HG03095 (cell line): ENCODE results near the gene ZFP1.

ENCODE experiments used
- ATAC-seq: cut with Tn5 transposase; IDR thresholded peaks from one replicate; pipeline ENCODE4 v1.9.1; 2021; ENCODE audit warnings: moderate library complexity; ENCODE audit not compliant: unreplicated experiment

ZFP1 gene

DNA sequence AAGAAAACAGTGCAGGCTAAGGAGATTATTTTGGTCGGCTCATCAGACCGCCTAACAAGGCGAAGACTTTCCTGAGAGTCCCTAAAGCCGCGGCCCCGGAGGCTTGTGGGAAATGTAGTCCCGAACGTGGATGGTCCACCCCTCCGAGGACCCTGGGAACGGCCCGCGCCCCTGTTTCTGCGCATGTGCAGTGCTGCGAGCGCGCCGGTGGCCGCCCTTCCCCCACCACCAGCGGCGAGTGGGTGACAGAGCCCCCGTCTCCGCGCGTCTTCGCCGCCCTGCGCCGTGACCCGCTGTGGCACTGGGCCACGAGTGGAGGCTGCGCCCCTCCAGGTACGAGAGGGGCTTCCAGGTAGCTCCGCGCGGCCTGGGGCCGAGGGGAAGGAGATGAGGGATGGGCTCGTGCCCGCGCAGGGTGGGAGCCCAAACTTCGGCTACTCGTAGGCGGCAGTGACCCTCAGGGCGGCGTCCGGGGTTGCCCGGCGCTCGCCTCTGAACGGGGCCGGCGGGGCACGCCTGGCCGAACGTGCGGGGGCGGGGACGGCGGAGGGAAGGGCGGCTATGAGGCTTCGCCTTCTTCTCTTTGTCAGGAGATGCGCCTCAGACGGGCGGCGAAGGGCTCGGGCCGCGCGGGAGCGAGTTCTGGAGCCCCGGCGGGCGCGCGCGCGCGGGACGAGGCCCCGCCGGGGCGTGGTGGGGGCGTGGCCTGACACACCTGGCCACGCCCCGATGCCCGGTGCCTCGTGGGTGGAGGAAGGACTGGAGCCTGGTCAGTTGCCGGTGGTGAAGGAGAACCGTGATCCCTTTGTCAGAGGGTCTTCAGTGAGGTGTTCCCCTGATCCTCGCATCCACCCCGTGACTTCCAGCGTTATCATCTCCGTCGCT is at the start of gene ZFP1:
Gene ZFP1 (plus strand): TSS at position 214 of the 885 bp plus-strand sequence. CDS start 4,428 bp downstream, outside the sequence.
- ATAC-seq: peak; percentile 82

DNA sequence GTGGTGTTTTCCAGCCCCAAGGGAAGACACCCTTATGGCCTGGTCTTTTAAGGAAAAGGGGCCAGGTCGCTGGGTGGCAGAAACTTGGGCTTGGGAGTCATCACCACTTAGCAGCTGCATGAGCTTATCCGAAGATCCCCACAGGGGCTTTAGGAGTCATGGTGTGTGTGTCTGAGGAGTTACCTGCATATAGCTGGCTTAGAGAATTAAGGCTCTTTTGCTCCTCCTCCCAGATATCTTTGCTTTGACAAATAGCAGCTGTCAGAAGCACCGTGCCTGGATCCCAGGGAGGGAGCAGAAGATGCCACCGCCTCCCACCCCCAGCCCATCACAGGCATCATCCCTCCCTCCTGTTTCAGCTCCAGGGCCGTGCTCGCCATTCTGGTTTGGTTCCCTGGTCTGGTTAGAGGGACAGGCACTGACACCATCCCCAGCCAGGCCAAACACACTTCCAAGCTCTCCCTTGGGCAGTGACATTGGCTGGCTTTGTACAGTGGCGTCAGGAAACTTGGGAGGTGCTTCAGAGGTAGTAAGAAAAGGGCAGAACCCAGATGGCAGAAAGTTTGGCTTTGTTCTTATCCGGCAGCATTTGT is 49.2 kb upstream of the ZFP1 start:
- no peak for ATAC-seq

DNA sequence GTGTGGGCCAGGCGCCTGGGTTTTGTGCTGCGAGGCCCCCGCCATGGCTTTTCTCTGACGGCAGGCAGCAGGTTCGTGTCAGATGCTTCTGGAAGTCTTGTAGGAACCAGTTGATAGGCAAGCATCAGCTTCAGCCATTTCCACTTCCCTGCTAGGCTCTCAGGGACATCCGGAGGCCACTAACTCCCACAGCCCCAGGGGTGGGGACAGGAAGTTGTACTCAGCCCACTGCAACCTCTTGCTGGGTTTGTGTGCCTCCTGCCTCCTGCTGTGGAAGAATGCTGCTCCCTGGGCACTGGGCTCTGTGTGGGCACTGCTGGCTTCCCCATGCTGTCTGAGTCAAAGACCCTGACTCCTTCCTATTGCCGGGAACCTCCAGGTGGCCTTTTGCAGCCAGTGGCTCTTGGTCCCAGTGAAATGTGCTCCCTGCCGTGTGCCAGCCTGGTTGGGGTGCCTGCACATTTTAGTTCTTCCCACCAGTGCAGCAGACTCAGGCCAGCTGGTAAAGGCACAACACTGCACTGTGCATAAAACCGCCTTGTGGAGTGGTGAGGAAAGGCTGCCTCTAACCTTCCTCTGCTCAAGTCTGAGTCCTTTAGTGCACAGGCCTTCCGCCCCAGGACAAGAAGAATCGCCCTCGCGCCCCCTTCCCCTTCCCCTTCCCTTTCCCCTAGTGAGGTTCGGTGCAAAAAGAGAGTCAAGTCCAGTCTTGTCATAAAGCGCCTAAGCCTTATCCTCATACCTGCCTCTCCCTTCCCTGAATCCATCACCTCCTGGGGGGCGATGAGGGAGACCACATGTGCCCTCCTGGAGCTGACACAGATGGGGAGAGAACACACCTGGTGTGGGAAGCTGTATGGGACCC is 48.4 kb upstream of the ZFP1 start:
- no peak for ATAC-seq

- ATAC-seq: no peak
Observed at GRCh38 chr16:75100603-75100990, 47.7 kb upstream of the ZFP1 start.

DNA sequence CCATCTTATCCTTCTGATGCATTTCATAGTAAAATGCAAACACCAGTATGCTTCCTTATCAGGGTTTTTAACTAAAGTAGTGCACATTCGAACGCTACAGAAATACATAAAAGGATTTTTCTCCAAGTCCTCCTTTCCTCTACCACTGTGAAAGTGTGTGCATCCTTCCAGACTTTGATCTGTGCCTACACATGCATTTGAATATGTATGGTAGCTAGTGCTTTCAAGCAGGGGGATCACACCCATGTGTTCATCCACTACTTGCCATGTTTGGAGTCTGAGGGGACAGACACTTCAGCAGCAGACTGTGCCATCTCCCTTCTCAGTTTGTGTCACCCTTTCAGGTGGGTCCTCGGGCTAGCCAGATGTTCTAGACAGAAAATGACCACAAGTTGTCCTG is 46.7 kb upstream of the ZFP1 start:
- no peak for ATAC-seq

- ATAC-seq: no peak
Observed at GRCh38 chr16:75102595-75102994, 45.7 kb upstream of the ZFP1 start.

GRCh38 chr16:75103994-75104393 is 44.3 kb upstream of the ZFP1 start:
- no peak for ATAC-seq

DNA sequence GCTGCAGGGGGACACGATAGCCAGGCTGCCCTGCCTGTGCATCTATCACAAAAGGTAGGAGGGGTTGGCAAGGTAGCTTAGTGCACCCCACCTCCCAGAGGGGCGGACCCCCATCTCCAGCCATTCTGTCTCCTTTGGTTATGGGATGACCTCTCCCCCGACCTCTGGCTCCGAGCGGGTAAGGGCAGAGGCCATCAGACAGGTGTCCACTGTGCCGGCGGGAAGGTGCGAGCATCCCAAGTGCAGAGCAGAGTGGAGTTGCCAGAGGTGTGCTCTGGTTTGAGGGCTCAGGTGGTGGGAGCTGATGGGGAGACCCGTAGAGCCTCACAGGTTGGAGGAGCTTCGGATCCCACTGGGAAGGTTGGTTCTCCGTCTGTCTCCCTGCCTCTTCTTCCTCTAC is 43.5 kb upstream of the ZFP1 start:
- ATAC-seq: no peak

GRCh38 chr16:75105306-75106061 is 42.8 kb upstream of the ZFP1 start:
- ATAC-seq: no peak

GRCh38 chr16:75106351-75107274 is 41.7 kb upstream of the ZFP1 start:
- ATAC-seq: no peak

- ATAC-seq: no peak
Observed at GRCh38 chr16:75107505-75107904, 40.8 kb upstream of the ZFP1 start.

DNA sequence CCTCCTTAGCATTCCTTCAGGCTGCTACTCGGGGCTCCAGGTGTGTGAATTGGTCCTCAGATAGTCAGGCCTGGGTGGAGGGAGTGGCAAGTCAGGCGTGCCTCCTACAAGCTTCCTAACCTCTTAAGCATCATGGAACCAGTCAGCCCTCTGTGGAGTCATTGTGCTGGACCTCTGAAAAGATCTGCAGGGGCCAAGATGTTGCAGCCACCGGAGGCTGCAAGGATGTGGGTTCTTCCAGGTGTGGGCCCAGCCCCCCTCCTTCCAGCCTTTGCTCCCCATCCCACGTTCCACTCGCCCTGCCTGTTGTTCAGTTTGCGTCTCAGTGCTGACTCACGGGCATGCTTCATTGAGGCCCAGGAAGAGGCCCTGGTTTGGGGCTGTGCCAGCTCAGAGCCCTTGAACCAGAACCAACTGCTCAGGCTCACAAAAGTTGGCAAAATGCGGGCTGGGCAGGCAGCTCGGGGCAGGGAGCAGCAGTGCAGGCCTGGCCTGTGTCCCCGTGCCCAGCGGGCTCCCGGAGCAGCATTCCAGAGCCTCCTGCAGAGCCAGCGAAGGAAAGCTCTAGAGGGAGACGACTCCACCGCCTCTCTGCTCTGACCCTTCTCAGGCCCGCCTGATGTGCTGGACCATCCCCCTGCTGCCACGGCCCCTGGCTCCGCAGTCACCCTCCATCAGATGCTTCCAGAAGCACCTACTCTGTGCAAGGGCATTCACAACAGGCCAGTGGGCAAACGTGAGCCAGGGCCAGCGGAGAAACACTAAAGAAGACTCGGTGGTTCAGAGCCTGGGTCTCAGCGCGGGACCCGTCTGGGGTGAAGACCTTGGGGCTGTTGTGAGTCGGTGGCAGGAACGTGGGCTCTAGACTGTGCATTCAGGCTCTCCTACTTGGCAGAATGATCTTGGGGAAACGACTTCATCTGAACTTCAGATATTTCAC is 39.3 kb upstream of the ZFP1 start:
- no peak for ATAC-seq

GRCh38 chr16:75109732-75110243 is 38.5 kb upstream of the ZFP1 start:
- ATAC-seq: no peak

- peak; percentile 70 for ATAC-seq
Observed at GRCh38 chr16:75110637-75111513, 37.4 kb upstream of the ZFP1 start.

DNA sequence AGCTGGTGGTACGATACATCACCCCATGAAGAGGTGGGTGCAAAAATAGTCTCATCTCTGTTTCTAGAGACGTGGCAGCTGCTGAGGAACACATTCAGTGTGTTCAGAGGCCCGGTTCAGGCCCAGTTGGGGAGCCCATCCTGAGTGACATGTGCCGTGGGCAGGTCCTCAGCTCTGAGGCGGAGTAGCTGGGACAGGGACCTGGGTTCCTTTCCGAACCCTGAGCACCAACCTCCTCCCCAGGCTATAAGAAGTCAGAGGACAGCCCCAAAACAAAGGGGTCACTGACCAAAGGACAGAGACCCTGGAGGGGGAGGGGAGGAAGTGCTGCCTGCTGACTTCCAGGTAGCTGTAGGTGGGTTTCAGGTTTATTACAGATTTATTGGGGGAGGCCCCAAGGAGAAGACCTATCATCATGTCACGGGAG is 36.8 kb upstream of the ZFP1 start:
- ATAC-seq: peak; percentile 1

DNA sequence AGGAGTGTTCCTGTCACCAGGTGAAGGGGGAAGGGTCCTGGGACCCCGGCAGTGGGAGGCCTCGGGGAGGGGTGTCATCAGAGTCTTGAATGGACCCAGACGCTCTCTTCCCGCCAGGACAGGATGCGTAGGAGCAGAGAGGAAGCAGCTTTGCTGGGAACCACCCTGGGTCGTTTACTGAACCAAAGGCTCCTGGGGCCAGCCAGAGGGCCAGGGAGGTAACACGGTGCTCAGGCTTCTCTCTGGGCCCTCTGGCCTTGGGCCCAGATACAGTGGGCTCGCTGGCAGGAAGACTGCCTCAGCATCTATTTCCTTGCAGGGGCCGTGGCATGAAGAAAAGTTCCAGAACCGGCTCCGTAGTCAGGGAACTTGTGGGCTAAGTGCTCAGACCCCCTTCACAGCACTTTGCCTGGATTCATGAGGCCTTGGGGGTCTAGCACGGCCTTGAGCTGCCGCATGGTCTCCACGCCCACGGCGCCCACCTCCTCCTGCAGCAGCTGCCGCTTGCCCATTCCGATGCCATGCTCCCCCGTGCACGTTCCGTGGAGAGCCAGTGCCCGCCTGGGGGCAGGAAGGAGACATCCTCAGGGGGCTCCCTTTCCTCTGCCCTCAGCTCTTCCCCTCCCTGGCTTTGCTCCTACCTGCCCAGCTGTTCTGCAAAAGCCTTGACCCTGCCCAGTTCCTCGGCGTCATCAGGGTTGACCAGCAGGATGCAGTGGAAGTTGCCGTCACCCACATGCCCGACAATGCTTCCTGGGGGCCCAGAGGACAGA is 36.2 kb upstream of the ZFP1 start:
- ATAC-seq: no peak
